ENCODE results near the gene ARHGAP21.

GRCh38 chr10:24724381-24725228, 918 bp upstream of the ARHGAP21 start:
- TF ChIP-seq SIN3A (IDR thresholded peaks at IDR 0.05; ENCODE audit: borderline replicate concordance, insufficient read depth, low read depth, low read length) (peak; percentile 49; the same call in 1 of the 2 replicates), CTCF (IDR thresholded peaks at IDR 0.05) (no peak), POLR2AphosphoS5 (IDR thresholded peaks at IDR 0.05; ENCODE audit: low read depth, low read length) (peak; percentile 59; the same call in 1 of the 2 replicates)
